Astrocyte of the spinal cord (primary cell): ENCODE results near the gene GIPC3.

Experiments
- DNase-seq: peaks from one replicate; pipeline ENCODE4 v3.0.0; 2011; ENCODE audit warnings: low read depth, low spot score
- H3K4me3 ChIP-seq: 2 replicates; pipeline ENCODE4 v1.5.1; 2011; ENCODE audit warnings: low read depth, mild to moderate bottlenecking, low read length, moderate library complexity
- CTCF ChIP-seq: IDR thresholded peaks from 2 replicates; pipeline ENCODE4 v1.5.1; 2012; ENCODE audit warnings: low read depth, mild to moderate bottlenecking, low read length, inconsistent platforms
- in situ Hi-C: cut with HindIII; loops from 2 replicates; pipeline ENCODE4 v1.10.0; 2017; ENCODE audit warnings: low sequenced_read_pairs

The GIPC3 gene

GRCh38 chr19:3632098-3632497 lies 46.8 kb downstream of the GIPC3 start:
- in situ Hi-C loops = no loop called here
- no peak overlapping the region for H3K4me3 ChIP-seq
- no peak for TF ChIP-seq CTCF
- no peak for DNase-seq

DNA sequence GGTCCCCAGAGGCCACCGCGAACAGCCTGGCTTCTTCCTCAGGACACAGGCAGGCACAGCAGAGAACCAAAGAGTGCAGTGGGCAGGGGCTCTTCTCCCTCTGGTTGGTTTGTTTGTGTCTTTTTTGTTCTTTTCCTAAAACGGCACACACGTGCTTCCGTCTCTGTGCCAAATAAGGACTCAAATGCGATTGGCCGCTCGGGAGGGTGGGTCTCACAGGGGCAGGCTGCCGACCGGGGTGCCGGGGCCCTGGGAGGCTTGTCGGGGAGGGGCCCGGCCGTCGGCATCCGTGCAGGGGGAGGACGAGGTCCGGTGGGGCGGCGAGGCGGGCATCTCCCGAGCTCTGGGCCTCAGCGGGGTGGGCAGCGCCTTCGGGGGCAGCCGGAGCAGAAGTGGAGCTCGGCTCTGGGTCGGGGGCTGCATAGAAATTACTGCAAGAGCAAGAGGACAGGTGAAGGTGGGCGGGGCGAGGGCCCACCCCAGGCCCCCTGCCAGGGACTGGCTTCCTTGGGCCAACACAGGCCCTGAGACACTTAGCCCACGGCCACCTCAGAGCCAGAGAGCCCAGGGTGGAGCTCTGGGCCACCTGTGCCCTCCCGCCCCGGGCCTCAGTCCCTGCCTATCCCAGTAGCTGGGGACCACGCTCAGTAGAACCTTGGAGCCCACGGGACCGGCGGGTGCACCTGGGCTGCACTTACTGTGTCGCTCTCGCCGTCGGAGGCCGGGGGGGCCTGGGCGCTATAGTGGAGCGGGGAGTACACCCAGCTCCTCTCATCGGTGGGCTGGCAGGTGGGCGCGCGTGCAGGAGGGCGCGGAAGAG lies 47.7 kb downstream of the GIPC3 start:
- in situ Hi-C loops = no loop called here
- no peak overlapping the region for H3K4me3 ChIP-seq
- DNase-seq = no peak
- no peak for TF ChIP-seq CTCF

DNA sequence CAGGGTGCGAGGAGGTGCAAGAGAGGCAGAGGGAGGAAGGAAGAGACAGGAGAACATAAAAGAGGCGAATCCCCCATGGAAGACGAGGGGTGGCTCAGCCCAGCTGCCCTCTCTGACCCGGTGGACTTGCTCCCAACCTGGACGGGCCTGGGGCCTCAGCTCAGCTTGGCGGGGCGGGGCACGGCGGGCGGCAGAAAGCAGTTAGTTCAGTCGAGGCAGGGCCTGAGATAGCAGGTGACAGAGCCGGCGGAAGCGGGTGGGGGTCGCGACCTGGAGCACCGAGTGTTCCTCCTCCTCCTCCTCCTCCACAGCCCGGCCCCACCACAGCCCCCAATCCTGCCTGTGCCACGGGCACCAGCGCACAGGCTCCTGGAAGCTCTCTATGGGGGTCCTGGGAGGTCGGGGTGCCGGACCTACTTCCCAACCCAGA lies 48.3 kb downstream of the GIPC3 start:
- in situ Hi-C loops = no loop called here
- no peak for TF ChIP-seq CTCF
- H3K4me3 ChIP-seq = no peak overlapping the region
- no peak for DNase-seq

- no peak overlapping the region for H3K4me3 ChIP-seq
- TF ChIP-seq CTCF = no peak
- in situ Hi-C loops = no loop called here
- no peak for DNase-seq
Measured at GRCh38 chr19:3634496-3635045, 49.3 kb downstream of the GIPC3 start.

DNA sequence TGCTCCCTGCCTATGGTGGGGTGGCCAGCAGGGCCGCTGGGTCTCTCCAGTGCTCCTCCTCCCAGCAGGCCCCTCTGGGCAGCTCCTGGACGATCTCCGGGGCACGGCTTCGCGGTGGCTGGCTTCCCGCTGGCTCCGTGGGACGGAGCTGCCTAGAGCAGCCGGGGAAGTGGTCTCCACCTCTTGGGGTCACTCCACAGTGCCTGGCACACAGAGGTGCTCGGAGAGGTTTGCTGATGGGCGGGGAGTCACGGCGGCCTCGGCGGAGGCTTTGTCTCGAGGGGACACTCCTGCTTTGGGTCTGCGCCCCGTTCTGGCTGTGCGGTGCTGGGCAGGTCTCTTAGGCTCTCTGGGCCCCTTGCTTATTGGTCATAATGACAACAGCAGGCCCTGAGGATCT lies 51.2 kb downstream of the GIPC3 start:
- no peak overlapping the region for H3K4me3 ChIP-seq
- in situ Hi-C loops = no loop called here
- no peak for TF ChIP-seq CTCF
- DNase-seq = no peak

GRCh38 chr19:3636962-3637361 lies 51.7 kb downstream of the GIPC3 start:
- H3K4me3 ChIP-seq = no peak overlapping the region
- DNase-seq = no peak
- no peak for TF ChIP-seq CTCF
- in situ Hi-C loops = no loop called here
